Activated CD8-positive, alpha-beta T cell treated with anti-CD3 and anti-CD28 coated beads for 36 hours (primary cell): ENCODE results near the gene ANKRD11. TPM values are rescaled to one million over a fixed set of nuclear protein-coding genes. Genes with fewer than 3 reads are reported as not detected.
"Not testable (repeated sequence)": the region's sequence is repeated elsewhere in the genome, so short reads cannot be mapped to it uniquely, and the experiment has no call there.

Experiments used
- ATAC-seq: fragments of 200-7000 bp; cut with Tn5 transposase; one replicate; pipeline ENCODE4 v1.10.0; 2021; ENCODE audit warnings: mild to moderate bottlenecking, moderate library complexity
- CTCF ChIA-PET: fragments of 350-600 bp; sonication (Branson Sonifier 250); formaldehyde crosslinking; loops from one replicate; lab custom pipeline; 2021; ENCODE audit warnings: antibody characterized with exemption; lab: Charles Lee
- POLR2A ChIA-PET: fragments of 350-600 bp; sonication (Branson Sonifier 250); formaldehyde crosslinking; loops from one replicate; lab custom pipeline; 2021; ENCODE audit warnings: antibody characterized with exemption; lab: Charles Lee
- DNase-seq: peaks from one replicate; pipeline ENCODE4 v3.0.0-alpha.2; 2020
- H3K27ac Mint-ChIP-seq: one replicate; pipeline ENCODE4 v1.8.0; 2021; ENCODE audit warnings: mild to moderate bottlenecking, mixed read lengths
- H3K27me3 Mint-ChIP-seq: one replicate; pipeline ENCODE4 v1.8.0; 2021; ENCODE audit warnings: mixed read lengths
- H3K36me3 Mint-ChIP-seq: one replicate; pipeline ENCODE4 v1.8.0; 2021; ENCODE audit warnings: low read depth, mixed read lengths
- H3K4me1 Mint-ChIP-seq: one replicate; pipeline ENCODE4 v1.8.0; 2021; ENCODE audit warnings: low read depth, mixed read lengths
- H3K4me3 Mint-ChIP-seq: one replicate; pipeline ENCODE4 v1.8.0; 2021; ENCODE audit warnings: mild to moderate bottlenecking, moderate library complexity, mixed read lengths
- H3K9me3 Mint-ChIP-seq: one replicate; pipeline ENCODE4 v1.8.0; 2021; ENCODE audit warnings: mixed read lengths
- CTCF ChIP-seq: fragments of 200-600 bp; IDR thresholded peaks from one replicate; pipeline ENCODE4 v1.8.0; 2022; ENCODE audit warnings: antibody characterized with exemption, mild to moderate bottlenecking
- intact Hi-C: fragments of 100-400 bp; cut with micrococcal nuclease; formaldehyde crosslinking; loops from one replicate; pipeline ENCODE4 v1.10.0; 2022
- total RNA-seq, 2 experiments: library from RNA; stranded (reverse); gene quantifications; one replicate each; pipeline ENCODE4 v1.2.3, GENCODE V29; 2021

The ANKRD11 gene
- total RNA-seq, 2 experiments from 2014 or later, result 145 to 147 TPM

DNA sequence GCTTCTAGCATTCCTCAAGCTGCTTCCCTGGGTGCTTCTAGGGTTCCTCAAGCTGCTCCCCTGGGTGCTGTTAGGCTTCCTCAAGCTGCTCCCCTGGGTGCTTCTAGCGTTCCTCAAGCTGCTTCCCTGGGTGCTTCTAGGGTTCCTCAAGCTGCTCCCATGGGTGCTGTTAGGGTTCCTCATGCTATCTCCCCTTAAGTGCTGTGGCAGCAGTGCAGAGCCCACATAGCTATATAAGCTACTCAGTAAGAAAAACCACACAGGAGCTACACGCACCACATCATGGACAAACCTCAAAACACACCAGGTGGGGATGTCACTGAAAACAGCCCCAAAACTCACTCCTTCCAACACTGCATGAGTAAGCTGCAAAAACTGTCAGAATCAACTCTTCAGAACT lies 35.2 kb downstream of the ANKRD11 start:
- intact Hi-C loops, result no loop called here
- Mint-ChIP-seq H3K27ac (peak overlapping the region; percentile 21), H3K36me3 (peaks cover 19% of the 10 kb centered on the region), H3K27me3 (no peaks in the 10 kb centered on the region), H3K4me3 (no peak overlapping the region), H3K4me1 (peaks cover 72% of the 10 kb centered on the region), H3K9me3 (no peaks in the 10 kb centered on the region)
- TF ChIP-seq CTCF, result no peak
- ATAC-seq, result peak; percentile 64
- ChIA-PET CTCF (interaction anchor here (0.8 to 1.3 kb wide), 3 partner anchors 8 to 15 kb away, joined by 3 read pairs; no protein-coding TSS in a partner anchor), POLR2A (interaction anchor here (0.9 to 1.7 kb wide), 4 partner anchors 8 to 28 kb away, joined by 3 read pairs; no protein-coding TSS in a partner anchor)
- DNase-seq, result peak; percentile 41

GRCh38 chr16:89454378-89455125 lies 35.8 kb downstream of the ANKRD11 start:
- ATAC-seq, H3K27me3 Mint-ChIP-seq, H3K9me3 Mint-ChIP-seq, H3K4me3 Mint-ChIP-seq, H3K27ac Mint-ChIP-seq, intact Hi-C loops, DNase-seq: not testable (repeated sequence)
- ChIA-PET CTCF (interaction anchor here (1.3 kb wide), 1 partner anchor 15 kb away, joined by 3 read pairs; no protein-coding TSS in a partner anchor), POLR2A (interaction anchor here (0.6 to 1.7 kb wide), 5 partner anchors 9 to 116 kb away, joined by 3 read pairs; no protein-coding TSS in a partner anchor)
- Mint-ChIP-seq H3K4me1 (peaks cover 76% of the 10 kb centered on the region), H3K36me3 (peaks cover 19% of the 10 kb centered on the region)

DNA sequence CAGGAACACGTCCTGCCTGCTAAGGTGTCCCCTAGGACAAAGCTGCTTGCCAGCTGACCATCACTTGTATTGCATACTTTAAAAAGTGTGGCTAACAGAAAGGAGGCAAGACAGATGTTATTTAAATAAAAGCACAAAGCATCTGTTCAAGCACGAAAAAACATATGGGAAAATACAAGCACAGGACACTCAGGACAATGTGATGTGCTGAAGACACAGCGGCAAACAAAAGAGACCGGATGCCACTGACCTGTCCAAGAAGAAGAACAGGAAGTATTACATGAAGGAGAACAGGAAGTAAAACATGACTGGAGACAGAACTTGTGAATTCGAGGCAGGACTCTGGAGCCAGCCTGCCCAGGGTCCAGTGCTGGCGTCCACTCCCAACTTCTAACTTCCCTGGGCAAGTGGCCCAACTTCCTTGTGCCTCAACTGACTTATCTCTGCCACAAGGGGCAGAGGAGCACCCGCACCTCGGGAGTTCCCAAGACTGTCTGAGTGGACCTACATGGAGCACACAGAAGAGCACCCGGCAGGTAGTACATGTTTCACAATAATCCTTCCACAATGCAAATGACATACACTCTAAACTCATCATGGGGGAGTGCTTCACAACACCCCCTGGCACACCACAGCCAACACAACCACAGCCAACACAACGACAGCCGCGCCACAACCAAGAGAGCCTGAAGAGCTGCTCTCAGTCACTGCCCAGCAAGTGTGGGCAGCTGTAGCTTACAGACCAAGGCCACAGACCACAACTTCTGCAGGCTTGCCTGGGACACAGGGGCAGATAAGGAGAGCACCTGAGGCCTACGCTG lies 36.6 kb downstream of the ANKRD11 start:
- peak; percentile 39 for TF ChIP-seq CTCF
- intact Hi-C loops, result no loop called here
- H3K27me3 Mint-ChIP-seq, result no peaks in the 10 kb centered on the region
- H3K4me1 Mint-ChIP-seq, result peaks cover 73% of the 10 kb centered on the region
- DNase-seq, result peak; percentile 39
- H3K27ac Mint-ChIP-seq, result peak overlapping the region; percentile 23
- ChIA-PET POLR2A (interaction anchor here (0.6 to 1.2 kb wide), 2 partner anchors 28 to 115 kb away, joined by 3 read pairs; no protein-coding TSS in a partner anchor), CTCF (interaction anchor here (1.3 kb wide), 1 partner anchor 14 kb away, joined by 3 read pairs; no protein-coding TSS in a partner anchor)
- H3K36me3 Mint-ChIP-seq, result peaks cover 15% of the 10 kb centered on the region
- H3K4me3 Mint-ChIP-seq, result no peak overlapping the region
- no peaks in the 10 kb centered on the region for H3K9me3 Mint-ChIP-seq
- peak; percentile 52 for ATAC-seq

DNA sequence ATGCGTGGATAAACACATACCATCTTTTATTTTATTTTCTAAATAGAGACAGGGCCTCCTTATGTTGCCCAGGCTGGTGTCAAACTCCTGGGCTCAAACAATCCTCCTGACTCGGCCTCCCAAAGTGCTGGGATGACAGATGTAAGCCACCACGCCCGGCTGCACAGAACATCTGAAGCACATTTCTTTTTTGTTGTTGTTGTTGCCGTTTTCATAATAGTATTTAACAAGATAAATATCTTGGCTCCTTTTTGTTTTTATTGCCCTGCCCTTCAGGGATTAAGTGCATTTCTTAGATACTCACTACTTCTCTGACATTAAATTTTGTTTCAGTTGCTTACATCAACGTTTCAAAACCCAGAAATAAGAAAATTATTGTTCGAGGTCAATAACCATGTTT lies 37.4 kb downstream of the ANKRD11 start:
- no peak for TF ChIP-seq CTCF
- intact Hi-C loops, result no loop called here
- no peak overlapping the region for H3K27ac Mint-ChIP-seq
- ChIA-PET CTCF (no interaction called here), POLR2A (interaction anchor here (2.0 kb wide), 1 partner anchor 14 kb away, joined by 7 read pairs; no protein-coding TSS in a partner anchor)
- peaks cover 14% of the 10 kb centered on the region for H3K36me3 Mint-ChIP-seq
- no peaks in the 10 kb centered on the region for H3K27me3 Mint-ChIP-seq
- ATAC-seq, result no peak
- no peaks in the 10 kb centered on the region for H3K9me3 Mint-ChIP-seq
- DNase-seq, result no peak
- H3K4me3 Mint-ChIP-seq, result no peak overlapping the region
- peaks cover 76% of the 10 kb centered on the region for H3K4me1 Mint-ChIP-seq

- ChIA-PET CTCF (interaction anchor here (0.6 kb wide), 1 partner anchor 741 kb away, joined by 3 read pairs; no protein-coding TSS in a partner anchor), POLR2A (interaction anchor here (2.0 kb wide), 1 partner anchor 14 kb away, joined by 7 read pairs; no protein-coding TSS in a partner anchor)
- Mint-ChIP-seq H3K9me3 (no peaks in the 10 kb centered on the region), H3K36me3 (peaks cover 12% of the 10 kb centered on the region), H3K27ac (no peak overlapping the region), H3K4me3 (no peak overlapping the region), H3K4me1 (peaks cover 75% of the 10 kb centered on the region), H3K27me3 (no peaks in the 10 kb centered on the region)
- no peak for DNase-seq
- intact Hi-C loops, result no loop called here
- no peak for ATAC-seq
- TF ChIP-seq CTCF, result no peak
Measured at GRCh38 chr16:89452241-89452640, 38.1 kb downstream of the ANKRD11 start.
